Thoracic aorta (tissue), 2 donors: ENCODE results near the gene ARHGDIA. TPM values are rescaled to one million over a fixed set of nuclear protein-coding genes. Genes with fewer than 3 reads are reported as not detected.
A peak's percentile ranks its signal among the peaks of the same experiment; 100 is the strongest.

Source experiments
- ATAC-seq: fragments of 150-250 bp; one replicate; pipeline ENCODE4 v1.8.0; 2017; ENCODE audit warnings: low read depth; ENCODE audit not compliant: insufficient number of reproducible peaks, low FRiP score
- DNase-seq: peaks from one replicate; pipeline ENCODE4 v3.0.0-alpha.2; 2020; ENCODE audit warnings: low spot score
- H3K27ac ChIP-seq, 2 donors: fragments of 200-600 bp; sonication (generic); 1 replicate in 1 of 2; 2 replicates in 1 of 2; pipeline ENCODE4 v1.5.1; 2016; ENCODE audit warnings: mild to moderate bottlenecking in 2 of 2, moderate library complexity in 2 of 2
- H3K27me3 ChIP-seq: fragments of 200-600 bp; sonication (generic); replicated peaks from 2 replicates; pipeline ENCODE4 v1.6.0; 2016; ENCODE audit warnings: mild to moderate bottlenecking; ENCODE audit not compliant: insufficient read depth
- H3K36me3 ChIP-seq: fragments of 200-600 bp; sonication (generic); one replicate; pipeline ENCODE4 v1.5.1; 2016
- H3K4me1 ChIP-seq, 2 donors: fragments of 200-600 bp; sonication (generic); 1 replicate in 1 of 2; 2 replicates in 1 of 2; pipeline versions ENCODE4 v1.5.1 to v1.6.0; 2016; ENCODE audit warnings: low read depth in 2 of 2, mild to moderate bottlenecking in 1 of 2; ENCODE audit not compliant: control insufficient read depth in 1 of 2
- H3K4me3 ChIP-seq: fragments of 200-600 bp; sonication (generic); 2 replicates; pipeline ENCODE4 v1.5.1; 2016; ENCODE audit warnings: mild to moderate bottlenecking
- H3K9me3 ChIP-seq: fragments of 200-600 bp; sonication (generic); 2 replicates; pipeline ENCODE4 v1.5.1; 2016
- CTCF ChIP-seq: fragments of 200-600 bp; sonication (generic); IDR thresholded peaks from one replicate; pipeline ENCODE4 v1.5.1; 2019; ENCODE audit warnings: antibody characterized with exemption
- total RNA-seq, 2 donors: library from RNA; depleted of rRNA; stranded (reverse); fragments of >200 nt; gene quantifications; one replicate each; pipeline versions ENCODE4 v1.1.0 to v1.2.3, GENCODE V29; 2016

The ARHGDIA gene
- total RNA-seq, 2 donors from 2014 or later, result 206 to 324 TPM

- Histone ChIP-seq H3K27me3 (no peaks in the 10 kb centered on the region), H3K9me3 (no peaks in the 10 kb centered on the region), H3K27ac (peak overlapping the region in 1 of 2 donors; percentile 52), H3K4me3 (no peak overlapping the region), H3K36me3 (peaks cover 38% of the 10 kb centered on the region), H3K4me1 (peaks cover 4 to 24% of the 10 kb centered on the region in 2 donors)
- TF ChIP-seq CTCF, result no peak
- ATAC-seq (no peak), DNase-seq (no peak)
Observed at GRCh38 chr17:81885454-81885853, 14.3 kb upstream of the ARHGDIA start.

GRCh38 chr17:81884968-81885367 is 13.8 kb upstream of the ARHGDIA start:
- Histone ChIP-seq H3K36me3 (peaks cover 38% of the 10 kb centered on the region), H3K27me3 (no peaks in the 10 kb centered on the region), H3K4me1 (peaks cover 0 to 20% of the 10 kb centered on the region in 2 donors), H3K9me3 (no peaks in the 10 kb centered on the region), H3K4me3 (peak overlapping the region; percentile 27), H3K27ac (peak overlapping the region; percentile 52)
- ATAC-seq (no peak), DNase-seq (no peak)
- no peak for TF ChIP-seq CTCF

- peak overlapping the region; percentile 52 for H3K27ac ChIP-seq
- peak overlapping the region; percentile 27 for H3K4me3 ChIP-seq
- no peaks in the 10 kb centered on the region for H3K9me3 ChIP-seq
- peaks cover 36% of the 10 kb centered on the region for H3K36me3 ChIP-seq
- H3K4me1 ChIP-seq, result peaks cover 0 to 15% of the 10 kb centered on the region in 2 donors
- DNase-seq (no peak), ATAC-seq (no peak)
- TF ChIP-seq CTCF, result no peak
- no peaks in the 10 kb centered on the region for H3K27me3 ChIP-seq
Observed at GRCh38 chr17:81884520-81884919, 13.4 kb upstream of the ARHGDIA start.

- H3K9me3 ChIP-seq, result no peaks in the 10 kb centered on the region
- H3K4me1 ChIP-seq, result no peaks in the 10 kb centered on the region
- no peak overlapping the region for H3K27ac ChIP-seq
- ATAC-seq, result no peak
- no peak overlapping the region for H3K4me3 ChIP-seq
- TF ChIP-seq CTCF, result no peak
- H3K36me3 ChIP-seq, result peaks cover 7% of the 10 kb centered on the region
- no peak for DNase-seq
- H3K27me3 ChIP-seq, result no peaks in the 10 kb centered on the region
Observed at GRCh38 chr17:81879121-81879520, 8.0 kb upstream of the ARHGDIA start.

GRCh38 chr17:81878294-81878693 is 7.2 kb upstream of the ARHGDIA start:
- Histone ChIP-seq H3K4me3 (no peak overlapping the region), H3K27me3 (no peaks in the 10 kb centered on the region), H3K36me3 (peaks cover 7% of the 10 kb centered on the region), H3K4me1 (no peaks in the 10 kb centered on the region), H3K9me3 (no peaks in the 10 kb centered on the region), H3K27ac (no peak overlapping the region)
- TF ChIP-seq CTCF, result no peak
- ATAC-seq, result no peak
- DNase-seq, result no peak
